ENCODE data around the gene ST7L. TPM values are rescaled to one million over a fixed set of nuclear protein-coding genes. Genes with fewer than 3 reads are reported as not detected.

The ST7L gene
- polyA plus RNA-seq, 1 donor (not counting 4 experiments of a cell fraction or from before 2014, with no cell fraction given), result 13.4 TPM

GRCh38 chr1:112511897-112512296, 107.0 kb downstream of the ST7L start:
- dilution Hi-C loops (cut with MboI; ENCODE audit: extremely low pct_ligation_motif_present, low sequenced_read_pairs), result no loop called here
- TF ChIP-seq, protein P1, sequence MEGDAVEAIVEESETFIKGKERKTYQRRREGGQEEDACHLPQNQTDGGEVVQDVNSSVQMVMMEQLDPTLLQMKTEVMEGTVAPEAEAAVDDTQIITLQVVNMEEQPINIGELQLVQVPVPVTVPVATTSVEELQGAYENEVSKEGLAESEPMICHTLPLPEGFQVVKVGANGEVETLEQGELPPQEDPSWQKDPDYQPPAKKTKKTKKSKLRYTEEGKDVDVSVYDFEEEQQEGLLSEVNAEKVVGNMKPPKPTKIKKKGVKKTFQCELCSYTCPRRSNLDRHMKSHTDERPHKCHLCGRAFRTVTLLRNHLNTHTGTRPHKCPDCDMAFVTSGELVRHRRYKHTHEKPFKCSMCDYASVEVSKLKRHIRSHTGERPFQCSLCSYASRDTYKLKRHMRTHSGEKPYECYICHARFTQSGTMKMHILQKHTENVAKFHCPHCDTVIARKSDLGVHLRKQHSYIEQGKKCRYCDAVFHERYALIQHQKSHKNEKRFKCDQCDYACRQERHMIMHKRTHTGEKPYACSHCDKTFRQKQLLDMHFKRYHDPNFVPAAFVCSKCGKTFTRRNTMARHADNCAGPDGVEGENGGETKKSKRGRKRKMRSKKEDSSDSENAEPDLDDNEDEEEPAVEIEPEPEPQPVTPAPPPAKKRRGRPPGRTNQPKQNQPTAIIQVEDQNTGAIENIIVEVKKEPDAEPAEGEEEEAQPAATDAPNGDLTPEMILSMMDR (optimal IDR thresholded peaks at IDR 0.05 in 1 of 3, IDR thresholded peaks at IDR 0.05 in 1 of 3, conservative IDR thresholded peaks at IDR 0.05 in 1 of 3; ENCODE audit: extremely low read depth in 1 of 3, insufficient read depth in 2 of 3, low read length in 3 of 3), result no peak
- no peak for TF ChIP-seq EZH2 (IDR thresholded peaks at IDR 0.05; ENCODE audit: low read length)
- FAIRE-seq (peak; percentile 39), DNase-seq (ENCODE audit: low read depth, low spot score) (no peak)
- H3K79me2 ChIP-seq (ENCODE audit: control insufficient read depth, insufficient read depth, low read length), result no peaks in the 10 kb centered on the region
- no peak overlapping the region for H2AFZ ChIP-seq (ENCODE audit: control insufficient read depth, low read length)
- no peak overlapping the region for H3K9ac ChIP-seq (ENCODE audit: control insufficient read depth, extremely low read depth, insufficient read depth, low read length)
- no peaks in the 10 kb centered on the region for H3K9me3 ChIP-seq (ENCODE audit: control insufficient read depth, low read depth, low read length)
- H4K20me1 ChIP-seq (ENCODE audit: control insufficient read depth, extremely low read depth, insufficient read depth, low read length), result no peaks in the 10 kb centered on the region
- no peak overlapping the region for H3K4me2 ChIP-seq (ENCODE audit: control insufficient read depth, extremely low read depth, insufficient read depth, low read depth, low read length)
- H3K27me3 ChIP-seq (ENCODE audit: control insufficient read depth, extremely low read depth, insufficient read depth, low read length), result peaks cover 29% of the 10 kb centered on the region
- H3K27ac ChIP-seq (ENCODE audit: control insufficient read depth, insufficient read depth, low read length), result no peak overlapping the region
- H3K4me1 ChIP-seq (ENCODE audit: control insufficient read depth, extremely low read depth, insufficient read depth, low read length), result peaks cover 18% of the 10 kb centered on the region
- H3K9me1 ChIP-seq (ENCODE audit: control insufficient read depth, extremely low read depth, insufficient read depth, low read length), result peaks cover 2% of the 10 kb centered on the region
- H3K4me3 ChIP-seq (ENCODE audit: control insufficient read depth in 2 of 3, extremely low read depth in 1 of 3, insufficient read depth in 2 of 3, low read depth in 1 of 3, low read length in 3 of 3), result no peak overlapping the region
- no peaks in the 10 kb centered on the region for H3K36me3 ChIP-seq (ENCODE audit: control insufficient read depth in 2 of 2, extremely low read depth in 1 of 2, insufficient read depth in 2 of 2, low read length in 2 of 2)

DNA sequence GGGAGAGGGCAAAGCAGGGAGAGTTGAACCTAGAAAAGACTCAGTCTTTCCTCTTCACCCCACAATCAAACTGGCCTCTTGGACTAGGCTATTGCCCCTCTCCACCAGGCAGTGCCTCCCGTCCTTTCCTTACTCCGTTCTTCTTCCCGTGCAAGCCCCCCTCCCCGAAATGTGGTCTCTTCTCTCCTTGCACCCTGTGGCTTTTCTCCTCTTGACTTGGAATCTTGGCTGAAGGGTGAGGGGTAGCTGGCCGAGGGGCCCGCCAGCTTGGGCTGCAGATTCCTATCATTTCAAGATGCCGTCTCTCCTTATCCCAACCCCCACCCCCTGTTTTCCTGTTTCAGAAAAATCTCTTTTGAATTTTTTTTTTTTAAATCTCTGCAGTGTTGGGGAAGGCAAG, 108.6 kb downstream of the ST7L start:
- Histone ChIP-seq H3K4me3 (ENCODE audit: control insufficient read depth in 2 of 3, extremely low read depth in 1 of 3, insufficient read depth in 2 of 3, low read depth in 1 of 3, low read length in 3 of 3) (no peak overlapping the region), H3K4me1 (ENCODE audit: control insufficient read depth, extremely low read depth, insufficient read depth, low read length) (peaks cover 12% of the 10 kb centered on the region), H3K27me3 (ENCODE audit: control insufficient read depth, extremely low read depth, insufficient read depth, low read length) (peaks cover 29% of the 10 kb centered on the region), H3K9me1 (ENCODE audit: control insufficient read depth, extremely low read depth, insufficient read depth, low read length) (no peaks in the 10 kb centered on the region), H3K4me2 (ENCODE audit: control insufficient read depth, extremely low read depth, insufficient read depth, low read depth, low read length) (no peak overlapping the region), H3K27ac (ENCODE audit: control insufficient read depth, insufficient read depth, low read length) (no peak overlapping the region), H3K9me3 (ENCODE audit: control insufficient read depth, low read depth, low read length) (no peaks in the 10 kb centered on the region), H3K79me2 (ENCODE audit: control insufficient read depth, insufficient read depth, low read length) (no peaks in the 10 kb centered on the region), H3K36me3 (ENCODE audit: control insufficient read depth in 2 of 2, extremely low read depth in 1 of 2, insufficient read depth in 2 of 2, low read length in 2 of 2) (no peaks in the 10 kb centered on the region), H3K9ac (ENCODE audit: control insufficient read depth, extremely low read depth, insufficient read depth, low read length) (no peak overlapping the region), H4K20me1 (ENCODE audit: control insufficient read depth, extremely low read depth, insufficient read depth, low read length) (no peaks in the 10 kb centered on the region), H2AFZ (ENCODE audit: control insufficient read depth, low read length) (no peak overlapping the region)
- DNase-seq (ENCODE audit: low read depth, low spot score) (no peak), FAIRE-seq (no peak)
- dilution Hi-C loops (cut with MboI; ENCODE audit: extremely low pct_ligation_motif_present, low sequenced_read_pairs), result no loop called here
- TF ChIP-seq, protein P1 (optimal IDR thresholded peaks at IDR 0.05 in 1 of 3, IDR thresholded peaks at IDR 0.05 in 1 of 3, conservative IDR thresholded peaks at IDR 0.05 in 1 of 3; ENCODE audit: extremely low read depth in 1 of 3, insufficient read depth in 2 of 3, low read length in 3 of 3), result no peak
- TF ChIP-seq EZH2 (IDR thresholded peaks at IDR 0.05; ENCODE audit: low read length), result no peak

Measured in keratinocyte (primary cell).